ENCODE results near the gene CCDC127.

- no peak for TF ChIP-seq SUZ12 (IDR thresholded peaks at IDR 0.05; ENCODE audit: extremely low read depth, insufficient read depth, insufficient read length)
- no peak for TF ChIP-seq ZNF274 (IDR thresholded peaks at IDR 0.05; ENCODE audit: low read depth, low read length)
- no peak for TF ChIP-seq YY1 (IDR thresholded peaks at IDR 0.05; ENCODE audit: insufficient read depth, insufficient read length)
These were observed 55.8 kb downstream of the CCDC127 start for GRCh38 chr5:162190-162564.
